HuH-7.5 (cell line): Measurements from ENCODE around the gene PPP6R1.

Experiments used
- DNase-seq: peaks from one replicate; pipeline ENCODE4 v3.0.0; 2011; ENCODE audit warnings: low spot score

The PPP6R1 gene

DNA sequence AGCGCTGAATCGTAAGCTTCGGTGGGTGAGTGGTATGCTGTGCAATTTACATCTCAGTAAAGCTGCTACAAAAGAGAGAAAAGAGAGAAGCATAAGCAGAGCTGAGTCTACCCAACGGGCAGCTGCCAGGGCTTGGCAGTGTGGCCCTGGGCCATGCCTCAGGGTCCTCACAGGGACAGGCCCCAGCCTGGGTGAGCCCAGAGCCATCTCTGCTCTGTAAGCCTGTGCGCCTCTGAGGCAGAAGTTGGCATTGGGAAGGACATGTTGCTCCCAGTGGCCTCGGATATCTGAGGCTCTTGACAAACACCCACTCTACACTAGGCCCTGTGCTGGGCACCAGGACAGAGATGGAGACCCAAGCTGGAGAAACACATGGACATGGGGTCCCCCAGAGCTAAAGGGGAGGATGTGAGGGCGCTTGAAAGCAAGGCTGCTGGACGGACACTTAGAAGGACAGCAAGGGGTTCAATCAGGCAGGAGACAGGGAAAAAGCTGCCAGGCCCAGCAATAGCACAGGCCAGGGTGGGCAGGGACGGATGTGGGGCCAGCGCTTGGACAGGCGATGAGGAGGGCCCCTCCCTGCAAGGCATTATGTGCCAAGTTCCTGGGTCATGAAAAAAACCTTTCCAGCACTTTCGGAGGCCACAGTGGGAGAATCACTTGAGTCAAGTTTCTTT lies 14.7 kb downstream of the PPP6R1 start:
- DNase-seq, result no peak

GRCh38 chr19:55242517-55242916 lies 16.3 kb downstream of the PPP6R1 start:
- DNase-seq, result no peak

DNA sequence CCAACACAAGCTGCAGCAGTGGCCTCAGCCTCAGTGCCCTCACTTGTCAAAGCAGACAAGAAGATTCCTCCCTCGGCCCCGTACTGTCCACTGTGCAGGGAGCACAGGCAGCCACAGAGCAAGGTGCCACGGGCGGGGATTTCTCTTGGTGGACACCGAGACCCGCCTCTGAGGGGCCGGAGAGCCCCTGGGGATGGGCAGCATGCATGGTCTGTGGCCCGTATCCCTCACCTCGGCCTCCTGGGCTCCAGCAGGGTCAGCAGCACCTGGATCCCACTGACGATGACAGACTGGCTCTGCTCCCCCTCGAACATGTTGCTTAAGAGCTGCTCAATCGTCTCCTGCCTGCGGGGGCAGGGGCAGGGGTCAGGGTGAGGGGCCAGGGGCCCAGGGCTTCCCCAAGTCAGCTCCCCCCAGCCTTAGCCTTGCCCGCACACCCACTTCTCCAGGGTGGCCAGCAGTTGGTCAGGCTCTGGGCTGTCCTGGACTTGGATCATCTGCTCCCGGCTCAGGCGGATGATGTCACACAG lies 16.8 kb downstream of the PPP6R1 start:
- DNase-seq, result no peak

DNA sequence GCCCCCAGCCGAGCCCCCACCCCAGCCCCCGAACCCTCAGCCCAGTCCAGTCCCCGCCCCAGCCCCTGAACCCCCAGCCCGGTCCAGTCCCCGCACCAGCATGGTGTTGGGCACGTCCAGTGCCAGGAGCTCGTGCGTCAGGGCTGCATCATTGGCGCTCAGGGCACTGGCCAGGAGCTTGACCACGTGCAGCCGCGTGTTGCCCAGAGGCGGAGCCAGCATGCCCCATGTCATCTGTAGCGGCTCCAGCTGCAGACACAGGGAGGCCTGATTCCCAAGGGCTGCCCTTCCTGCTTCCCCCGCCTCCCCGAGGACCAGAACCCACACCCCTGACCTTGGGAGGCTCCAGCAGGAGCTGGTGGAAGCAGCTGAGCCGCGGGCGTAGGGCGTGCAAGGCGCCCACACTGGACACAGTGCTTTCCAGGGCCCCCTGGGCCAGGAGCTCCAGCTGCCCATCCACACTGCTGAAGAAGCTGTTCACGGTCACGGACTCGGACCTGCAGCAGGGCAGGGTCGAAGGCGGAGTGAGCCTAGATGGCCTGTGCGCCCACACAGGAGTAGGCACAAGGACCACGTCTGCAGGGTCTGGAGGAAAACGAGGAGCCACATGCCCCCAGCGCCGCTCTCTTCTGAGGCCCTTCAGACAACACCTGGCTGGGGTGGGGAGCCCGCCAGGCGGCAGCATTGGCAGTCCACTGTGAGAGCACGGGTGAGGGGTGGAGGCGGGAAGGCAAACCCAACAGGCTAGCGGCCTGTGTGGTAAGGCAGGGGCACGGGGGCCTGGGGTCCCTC lies 17.5 kb downstream of the PPP6R1 start:
- no peak for DNase-seq

- no peak for DNase-seq
Measured at GRCh38 chr19:55240713-55241020, 18.1 kb downstream of the PPP6R1 start.

DNA sequence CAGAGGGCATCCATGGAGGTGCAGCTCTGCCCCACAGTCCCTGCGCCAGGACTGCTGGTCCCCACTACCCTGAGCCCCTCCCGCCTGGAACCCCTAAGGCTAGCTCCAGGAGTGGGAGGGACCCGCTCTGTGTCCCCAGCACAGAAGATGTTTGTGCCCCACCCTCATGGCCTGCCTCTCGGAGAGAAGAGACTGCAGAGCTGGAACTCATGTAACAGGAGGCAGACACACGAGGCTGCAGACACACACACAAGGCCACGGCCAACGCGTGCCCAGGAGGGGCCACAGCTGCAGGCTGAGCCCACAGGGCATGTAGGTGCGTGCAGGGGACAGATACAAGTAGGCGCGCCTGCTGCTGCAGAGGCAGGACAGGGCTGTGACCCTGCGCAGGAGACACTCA lies 19.8 kb downstream of the PPP6R1 start:
- no peak for DNase-seq

DNA sequence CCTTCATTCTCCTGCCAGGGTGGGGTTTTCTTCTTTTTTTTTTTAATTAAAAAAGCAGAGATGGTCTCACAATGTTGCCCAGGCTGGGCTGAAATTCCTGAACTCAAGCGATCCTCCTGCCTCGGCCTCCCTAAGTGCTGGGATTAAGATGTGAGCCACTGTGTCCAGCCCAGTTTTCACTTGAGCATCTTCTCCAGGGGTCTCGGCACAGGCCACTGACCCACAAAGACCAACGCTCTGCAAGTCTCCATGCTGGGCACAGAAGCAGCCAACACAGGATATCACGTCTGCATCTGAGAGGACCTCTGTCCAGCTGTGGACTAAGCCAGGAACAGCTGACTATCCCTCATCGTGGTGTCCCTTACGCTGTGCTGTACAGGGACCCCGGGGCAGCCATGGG lies 20.8 kb downstream of the PPP6R1 start:
- DNase-seq, result no peak

DNA sequence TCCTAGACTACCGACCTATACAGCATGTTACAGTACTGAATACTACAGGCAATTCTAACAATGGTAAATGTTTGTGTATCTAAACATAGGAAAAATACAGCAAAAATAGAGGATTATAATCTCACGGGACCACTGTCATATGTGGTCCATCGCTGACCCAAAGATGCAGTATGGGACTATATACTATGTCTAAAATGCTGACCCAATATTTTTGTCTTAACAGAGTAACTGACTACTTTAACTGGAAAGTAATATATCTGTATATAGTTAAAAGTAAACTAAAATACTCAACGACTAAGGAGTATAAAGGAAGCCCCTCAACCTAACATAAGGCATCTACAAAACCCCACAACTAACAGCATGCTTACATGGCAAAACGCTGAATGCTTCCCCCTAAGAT lies 25.8 kb downstream of the PPP6R1 start:
- no peak for DNase-seq

DNA sequence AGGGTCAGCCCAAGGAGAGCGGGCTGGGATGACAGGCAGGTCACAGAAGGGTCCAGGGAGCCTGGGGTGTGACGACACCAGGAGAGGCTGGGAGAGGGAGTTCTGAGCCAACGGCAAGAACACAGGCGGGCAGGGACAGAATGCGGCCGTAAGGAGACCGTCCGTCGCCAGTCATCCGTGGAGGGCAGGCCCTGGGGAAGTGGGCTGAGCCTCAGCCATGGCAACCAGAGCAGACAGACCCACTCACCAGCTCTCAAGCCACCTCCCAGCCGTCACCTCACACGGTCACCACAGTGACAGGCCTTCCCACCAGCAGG lies 26.6 kb downstream of the PPP6R1 start:
- DNase-seq, result no peak

DNA sequence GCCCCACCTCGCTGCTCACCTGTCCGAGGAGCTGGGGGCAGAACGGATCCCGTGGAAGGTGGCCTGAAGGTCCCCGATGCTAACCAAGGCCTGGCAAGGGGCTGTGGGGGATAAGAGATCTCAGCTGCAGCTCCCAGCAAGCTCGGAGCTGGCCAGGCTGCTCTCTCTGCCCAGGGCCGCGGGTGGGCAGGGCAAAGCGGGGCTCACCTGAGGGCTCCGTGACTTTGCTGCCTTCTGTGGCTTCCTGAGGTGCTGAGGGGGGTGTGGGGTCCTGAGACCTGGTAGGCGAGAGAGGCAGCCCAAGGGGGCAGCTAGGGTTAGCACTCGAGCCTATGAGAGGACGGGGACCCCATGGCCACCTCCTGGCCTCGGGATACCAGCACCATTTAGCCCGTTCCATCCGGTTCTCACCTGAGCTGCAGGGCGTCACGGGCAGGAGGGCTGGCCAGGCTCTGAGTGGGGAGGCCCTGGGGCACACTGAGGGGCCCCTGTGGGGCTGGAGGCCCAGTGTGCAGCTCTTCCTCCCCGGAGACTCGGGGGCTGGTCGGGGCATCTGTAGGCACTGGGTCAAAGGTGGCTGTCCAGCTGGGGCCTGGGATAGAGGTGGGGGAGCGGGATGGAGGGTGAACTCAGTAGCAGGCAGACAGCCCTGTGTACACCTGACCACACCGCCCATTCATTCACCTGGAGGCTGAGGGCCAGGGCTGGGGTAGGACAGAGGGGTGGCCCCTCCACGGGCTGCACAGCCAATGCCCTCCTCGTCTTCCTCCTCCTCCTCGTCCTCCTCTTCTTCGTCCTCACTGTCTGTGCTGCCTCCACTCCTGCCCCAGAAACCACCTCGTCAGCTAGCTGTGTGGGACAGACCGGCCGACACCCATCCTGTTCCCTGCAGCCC lies 27.2 kb downstream of the PPP6R1 start:
- no peak for DNase-seq

DNA sequence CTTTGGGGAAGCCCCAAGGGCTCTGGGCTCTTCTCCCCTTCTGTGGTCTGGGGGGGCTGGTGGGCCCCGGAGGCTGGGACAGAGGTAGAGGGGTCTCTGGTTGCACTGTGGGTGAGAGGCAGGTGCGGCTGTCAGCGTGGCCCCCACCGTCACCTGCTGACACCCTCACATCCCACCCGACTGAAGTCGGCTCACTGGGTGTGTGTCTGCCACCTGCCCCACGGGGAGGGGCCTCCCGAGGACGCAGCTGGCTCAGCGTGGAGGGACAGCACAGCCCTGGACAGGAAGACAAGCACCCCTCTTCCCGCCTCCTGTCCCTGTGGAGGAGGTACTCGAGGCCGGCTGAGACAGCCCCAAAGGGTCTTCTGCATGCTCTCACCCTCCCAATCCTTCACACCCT lies 28.0 kb downstream of the PPP6R1 start:
- no peak for DNase-seq

DNA sequence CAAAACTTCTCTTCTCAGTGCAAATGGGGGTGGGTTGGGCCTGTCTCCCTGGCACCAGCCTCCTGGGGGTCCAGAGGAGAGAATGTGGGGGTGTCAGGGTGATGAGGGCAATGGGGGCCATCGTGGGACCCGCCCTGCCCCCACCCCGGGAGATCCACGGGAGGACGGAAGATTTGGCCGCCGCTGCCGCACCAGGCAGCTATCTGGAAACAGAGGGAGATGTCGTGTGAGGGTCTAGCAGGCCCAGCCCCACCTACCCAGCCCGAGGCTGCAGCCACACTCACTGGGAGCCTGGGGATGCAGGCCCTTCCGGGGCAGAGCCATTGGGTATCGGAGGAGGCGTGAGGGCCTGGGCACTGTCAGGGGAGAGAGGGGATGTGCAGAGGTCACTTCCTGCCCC lies 28.5 kb downstream of the PPP6R1 start:
- no peak for DNase-seq

- DNase-seq, result no peak
Measured at GRCh38 chr19:55229789-55230182, 29.0 kb downstream of the PPP6R1 start.

DNA sequence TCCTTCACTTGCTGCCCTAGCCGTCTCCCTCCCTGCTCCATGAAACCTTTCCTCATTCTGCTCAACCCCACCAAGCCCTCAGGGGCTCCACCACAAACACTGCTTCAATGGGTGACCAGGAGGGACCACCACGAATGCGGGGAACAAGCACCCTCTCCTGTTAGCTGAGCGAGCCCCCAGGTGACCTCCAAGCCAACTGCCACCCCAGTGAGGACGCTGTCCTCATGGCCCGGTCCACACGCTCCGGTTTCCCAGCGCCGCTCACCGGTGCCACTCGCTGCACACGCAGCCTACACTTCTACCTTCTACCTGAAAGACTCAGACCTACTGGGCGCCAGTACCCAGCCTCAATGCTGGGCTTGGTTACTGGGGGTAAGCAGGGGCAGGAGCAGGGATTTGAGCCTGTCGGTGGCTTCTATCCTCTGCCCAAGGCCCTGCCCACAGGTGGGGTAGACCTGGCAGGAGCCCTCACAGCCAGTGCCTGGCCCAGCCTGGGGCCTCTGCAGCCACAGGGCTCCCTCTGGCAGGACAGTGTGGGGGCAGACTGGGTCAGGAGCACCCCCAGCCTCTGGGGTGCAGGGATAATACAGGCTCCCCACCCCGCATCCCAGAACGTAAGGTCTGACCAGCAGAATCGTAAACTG lies 29.6 kb downstream of the PPP6R1 start:
- no peak for DNase-seq

GRCh38 chr19:55228403-55229031 lies 30.3 kb downstream of the PPP6R1 start, which contains the start of gene TMEM86B:
Gene TMEM86B (minus strand): TSS chr19:55228763. CDS start chr19:55228741, 22 bp downstream.
- DNase-seq, result peak; percentile 98

- DNase-seq, result no peak
Measured at GRCh38 chr19:55228015-55228391, 30.8 kb downstream of the PPP6R1 start.

- DNase-seq, result no peak
Measured at GRCh38 chr19:55227241-55228014, 31.4 kb downstream of the PPP6R1 start.

DNA sequence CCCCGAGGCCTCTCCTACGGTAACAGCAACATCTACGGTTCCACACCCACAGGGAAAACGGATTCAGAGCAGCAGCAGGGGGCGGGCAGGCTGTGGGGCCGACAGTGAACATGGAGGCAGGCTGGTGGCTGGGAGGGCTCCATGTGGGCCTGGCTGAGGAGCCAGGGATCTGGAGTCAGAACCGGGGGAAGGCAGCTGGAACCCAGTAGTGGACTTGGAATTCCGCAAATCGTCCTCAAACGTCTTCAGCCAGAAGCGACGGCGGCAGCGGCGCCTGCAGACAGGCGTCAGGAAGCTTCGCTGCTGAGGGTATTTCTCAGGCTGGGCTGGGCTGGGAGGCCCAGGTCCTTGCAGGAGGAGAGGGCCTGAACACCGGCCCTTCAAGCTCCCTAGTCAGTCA lies 32.0 kb downstream of the PPP6R1 start:
- no peak for DNase-seq

DNA sequence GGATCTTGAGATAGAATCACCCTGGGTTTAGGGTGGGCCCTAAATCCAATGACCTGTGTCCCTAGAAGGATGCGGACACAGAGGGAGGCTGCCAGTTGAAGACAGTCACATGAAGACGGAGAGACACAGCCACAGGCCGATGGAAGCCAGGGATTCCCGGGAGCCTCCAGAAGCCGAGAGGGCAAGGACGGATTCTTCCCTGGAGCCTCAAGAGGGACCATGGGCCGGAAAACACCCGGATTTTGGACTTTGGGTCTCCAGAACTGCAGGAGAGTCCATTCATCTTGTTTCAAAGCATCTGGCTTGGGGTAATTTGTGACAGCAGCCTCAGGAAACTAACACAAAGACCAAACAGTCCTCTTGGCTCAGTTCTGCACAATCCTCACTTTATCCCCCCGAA lies 32.5 kb downstream of the PPP6R1 start:
- no peak for DNase-seq

- no peak for DNase-seq
Measured at GRCh38 chr19:55225415-55225958, 33.3 kb downstream of the PPP6R1 start.
